GM23338 (cell line): Measurements from ENCODE around the gene AP3M1. TPM values are rescaled to one million over a fixed set of nuclear protein-coding genes. Genes with fewer than 3 reads are reported as not detected.

Experiments used
- ATAC-seq: fragments of 200-7000 bp; cut with Tn5 transposase; 3 replicates; pipeline ENCODE4 v1.9.1; 2020
- DNase-seq: peaks from one replicate; pipeline ENCODE4 v3.0.0-alpha.2; 2015; ENCODE audit warnings: low spot score
- H2AFZ ChIP-seq: fragments of 200-600 bp; sonication (generic); 2 replicates; pipeline ENCODE4 v1.8.0; 2016; ENCODE audit warnings: antibody characterized with exemption, mild to moderate bottlenecking, moderate library complexity
- H3F3A ChIP-seq: fragments of 200-600 bp; sonication (generic); replicated peaks from 2 replicates; pipeline ENCODE4 v1.8.0; 2017; ENCODE audit warnings: antibody characterized with exemption, mixed run types, low read depth
- H3K27ac ChIP-seq: fragments of 200-600 bp; sonication (generic); 2 replicates; pipeline ENCODE4 v1.6.1; 2016; ENCODE audit warnings: low read depth
- H3K27me3 ChIP-seq: fragments of 200-600 bp; sonication (generic); 2 replicates; pipeline ENCODE4 v1.8.0; 2016; ENCODE audit warnings: mild to moderate bottlenecking, mixed run types, moderate library complexity; ENCODE audit not compliant: insufficient read depth
- H3K36me3 ChIP-seq: fragments of 200-600 bp; sonication (generic); 2 replicates; pipeline ENCODE4 v1.8.0; 2016; ENCODE audit warnings: mild to moderate bottlenecking; ENCODE audit not compliant: insufficient read depth
- H3K4me1 ChIP-seq: fragments of 200-600 bp; sonication (generic); 2 replicates; pipeline ENCODE4 v1.8.0; 2016; ENCODE audit warnings: mild to moderate bottlenecking, moderate library complexity; ENCODE audit not compliant: insufficient read depth
- H3K4me2 ChIP-seq: fragments of 200-600 bp; sonication (generic); 2 replicates; pipeline ENCODE4 v1.7.1; 2017; ENCODE audit warnings: mixed run types
- H3K4me3 ChIP-seq: fragments of 200-600 bp; sonication (generic); 2 replicates; pipeline ENCODE4 v1.6.1; 2016; ENCODE audit warnings: mixed run types
- H3K79me2 ChIP-seq: fragments of 200-600 bp; sonication (generic); replicated peaks from 2 replicates; pipeline ENCODE4 v1.8.0; 2017; ENCODE audit warnings: mild to moderate bottlenecking; ENCODE audit not compliant: insufficient read depth
- H3K9me2 ChIP-seq: fragments of 200-600 bp; sonication (generic); 2 replicates; pipeline ENCODE4 v1.8.0; 2017; ENCODE audit not compliant: insufficient read depth
- H4K20me1 ChIP-seq: fragments of 200-600 bp; sonication (generic); replicated peaks from 2 replicates; pipeline ENCODE4 v1.8.0; 2017; ENCODE audit warnings: mild to moderate bottlenecking; ENCODE audit not compliant: insufficient read depth
- H3K27ac Mint-ChIP-seq: 2 replicates; pipeline ENCODE4 v1.8.0; 2020; ENCODE audit warnings: inconsistent platforms, mild to moderate bottlenecking, moderate library complexity, mixed read lengths
- H3K27me3 Mint-ChIP-seq: 3 replicates; pipeline ENCODE4 v1.8.0; 2022; ENCODE audit warnings: low read depth, mild to moderate bottlenecking, moderate library complexity, mixed read lengths, inconsistent platforms; ENCODE audit not compliant: insufficient read depth, poor library complexity
- H3K36me3 Mint-ChIP-seq: 3 replicates; pipeline ENCODE4 v1.8.0; 2021; ENCODE audit warnings: low read depth, mild to moderate bottlenecking, inconsistent platforms, moderate library complexity, mixed read lengths
- H3K4me1 Mint-ChIP-seq: 3 replicates; pipeline ENCODE4 v1.8.0; 2020; ENCODE audit warnings: mild to moderate bottlenecking, inconsistent platforms, mixed read lengths
- H3K4me3 Mint-ChIP-seq: 3 replicates; pipeline ENCODE4 v1.8.0; 2021; ENCODE audit warnings: moderate library complexity, mild to moderate bottlenecking, inconsistent platforms, mixed read lengths
- H3K9me3 Mint-ChIP-seq: 3 replicates; pipeline ENCODE4 v1.8.0; 2020; ENCODE audit warnings: moderate library complexity, mild to moderate bottlenecking, inconsistent platforms, mixed read lengths
- CREB1 ChIP-seq: fragments of 250-450 bp; sonication (Bioruptor Pico); IDR thresholded peaks from 2 replicates; pipeline ENCODE4 v1.5.0; 2020; ENCODE audit warnings: low read depth, mild to moderate bottlenecking, moderate library complexity
- CTCF ChIP-seq, 2 experiments: fragments of 200-600 bp in 1 of 2; sonication (generic) in 1 of 2; conservative IDR thresholded peaks; 2 replicates each; pipeline versions ENCODE4 v1.5.1 to v1.6.1; 2016 to 2017; ENCODE audit warnings: antibody characterized with exemption in 2 of 2, low read depth in 2 of 2, mild to moderate bottlenecking in 2 of 2, moderate library complexity in 1 of 2
- ETS1 ChIP-seq: IDR thresholded peaks from 2 replicates; pipeline ENCODE4 v1.6.1; 2016; ENCODE audit warnings: antibody characterized with exemption
- EZH2 ChIP-seq: fragments of 200-600 bp; sonication (generic); IDR thresholded peaks from one replicate; pipeline ENCODE4 v1.8.0; 2017; ENCODE audit warnings: antibody characterized with exemption, mild to moderate bottlenecking, low read depth; ENCODE audit not compliant: unreplicated experiment
- EZH2phosphoT487 ChIP-seq: fragments of 200-600 bp; sonication (generic); IDR thresholded peaks from one replicate; pipeline ENCODE4 v1.8.1; 2018; ENCODE audit warnings: antibody characterized with exemption; ENCODE audit not compliant: unreplicated experiment
- JUNB ChIP-seq: IDR thresholded peaks from one replicate; pipeline ENCODE4 v1.6.1; 2016; ENCODE audit warnings: antibody characterized with exemption; ENCODE audit not compliant: unreplicated experiment
- NANOG ChIP-seq: IDR thresholded peaks from 2 replicates; pipeline ENCODE4 v1.6.1; 2016; ENCODE audit warnings: antibody characterized with exemption, borderline replicate concordance
- POLR2AphosphoS5 ChIP-seq: IDR thresholded peaks from 2 replicates; pipeline ENCODE4 v1.6.1; 2016; ENCODE audit warnings: antibody characterized with exemption, low read depth
- REST ChIP-seq: IDR thresholded peaks from one replicate; pipeline ENCODE4 v1.6.1; 2018; ENCODE audit warnings: antibody characterized with exemption; ENCODE audit not compliant: unreplicated experiment
- ZNF114 ChIP-seq: fragments of 250-450 bp; sonication (Bioruptor Pico); IDR thresholded peaks from 2 replicates; pipeline ENCODE4 v1.5.0; 2020; ENCODE audit warnings: mild to moderate bottlenecking, moderate library complexity
- ZNF331 ChIP-seq: fragments of 250-450 bp; sonication (Bioruptor Pico); IDR thresholded peaks from 2 replicates; pipeline ENCODE4 v1.5.0; 2020; ENCODE audit warnings: low read depth, mild to moderate bottlenecking, moderate library complexity
- polyA plus RNA-seq: library from polyadenylated mRNA; unstranded; fragments of >200 nt; fragmentation: Nextera tagmentation; extraction: Ambion mirVana; gene quantifications from 2 replicates; pipeline ENCODE4 v1.2.1, GENCODE V29; 2016
- total RNA-seq: library from RNA; depleted of rRNA; stranded (reverse); fragments of >200 nt; shearing (Covaris generic); gene quantifications from 2 replicates; pipeline ENCODE4 v1.2.3, GENCODE V29; 2014

The AP3M1 gene
- total and polyA plus RNA-seq, 2 experiments from 2014 or later: 13.8 to 41.7 TPM

DNA sequence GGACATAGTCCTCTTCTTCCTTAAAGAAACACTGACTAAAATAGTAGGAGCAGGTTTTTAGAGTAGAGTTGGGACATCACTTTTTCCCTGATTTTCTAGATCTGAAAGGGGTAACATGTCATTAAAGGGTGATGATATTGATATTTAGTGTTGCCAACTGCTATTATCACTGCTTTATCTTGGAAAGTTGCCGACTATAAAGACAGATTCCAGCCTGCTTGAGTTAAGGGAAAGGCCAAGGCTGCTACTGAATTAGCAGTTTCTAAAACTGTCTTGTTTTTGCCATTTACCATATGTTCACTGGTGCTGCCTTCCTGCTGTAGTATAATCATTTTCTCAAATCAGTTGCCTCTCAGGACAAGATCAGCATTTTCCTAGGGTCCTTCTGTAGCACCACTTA is 29.7 kb downstream of the AP3M1 start:
- Histone ChIP-seq H3K27me3 (no peaks in the 10 kb centered on the region), H4K20me1 (peaks cover 15% of the 10 kb centered on the region), H3F3A (peaks cover 30% of the 10 kb centered on the region), H3K4me2 (no peak overlapping the region), H3K9me2 (no peaks in the 10 kb centered on the region), H3K27ac (peak overlapping the region; percentile 67; the same call in 1 of the 2 replicates), H3K79me2 (no peaks in the 10 kb centered on the region), H3K4me1 (no peaks in the 10 kb centered on the region; the same call in 1 of the 2 replicates), H2AFZ (no peak overlapping the region), H3K4me3 (no peak overlapping the region), H3K36me3 (peaks cover 55% of the 10 kb centered on the region)
- Mint-ChIP-seq H3K27me3 (peaks cover 2% of the 10 kb centered on the region), H3K27ac (no peak overlapping the region), H3K4me3 (no peak overlapping the region), H3K4me1 (no peaks in the 10 kb centered on the region), H3K9me3 (no peaks in the 10 kb centered on the region), H3K36me3 (peaks cover 75% of the 10 kb centered on the region)
- TF ChIP-seq ETS1 (no peak), CTCF (conservative IDR thresholded peaks at IDR 0.05; ENCODE audit: low read depth in 2 of 2) (no peak), REST (no peak), NANOG (no peak)
- ATAC-seq: no peak
- DNase-seq: no peak

DNA sequence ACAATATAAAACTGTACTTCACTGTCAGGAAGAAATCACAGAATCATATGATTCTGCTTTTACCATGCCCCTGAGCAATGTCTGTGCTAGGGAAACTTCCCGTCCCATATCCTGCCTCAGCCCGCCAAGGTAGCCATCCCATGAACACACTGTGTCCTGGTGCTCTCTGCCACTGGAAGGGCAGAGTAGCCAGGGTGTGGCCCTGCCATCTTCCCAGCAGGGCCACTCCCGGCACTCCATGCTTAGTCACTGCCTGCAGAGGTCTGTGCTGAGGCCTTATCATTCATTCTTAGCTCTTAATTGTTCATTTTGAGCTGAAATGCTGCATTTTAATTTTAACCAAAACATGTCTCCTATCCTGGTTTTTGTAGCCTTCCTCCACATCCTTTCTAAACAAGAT is 31.8 kb downstream of the AP3M1 start:
- Histone ChIP-seq H2AFZ (no peak overlapping the region), H3K27me3 (no peaks in the 10 kb centered on the region), H3K4me1 (no peaks in the 10 kb centered on the region), H3K79me2 (no peaks in the 10 kb centered on the region), H3K4me3 (no peak overlapping the region), H3K36me3 (peaks cover 56% of the 10 kb centered on the region), H4K20me1 (peaks cover 18% of the 10 kb centered on the region), H3K4me2 (no peak overlapping the region), H3K9me2 (no peaks in the 10 kb centered on the region), H3K27ac (peak overlapping the region; percentile 33; the same call in 1 of the 2 replicates), H3F3A (peaks cover 30% of the 10 kb centered on the region)
- DNase-seq (no peak), ATAC-seq (no peak)
- Mint-ChIP-seq H3K27me3 (peaks cover 7% of the 10 kb centered on the region), H3K4me3 (no peak overlapping the region), H3K4me1 (no peaks in the 10 kb centered on the region), H3K27ac (peak overlapping the region; percentile 55; the same call in 1 of the 2 replicates), H3K9me3 (no peaks in the 10 kb centered on the region), H3K36me3 (peaks cover 86% of the 10 kb centered on the region)
- TF ChIP-seq POLR2AphosphoS5 (no peak; the same call in 1 of the 2 replicates), ZNF331 (CRISPR knock-in tag) (no peak), NANOG (no peak), CTCF (conservative IDR thresholded peaks at IDR 0.05; ENCODE audit: low read depth in 2 of 2) (no peak), EZH2phosphoT487 (no peak), EZH2 (no peak), CREB1 (CRISPR knock-in tag) (no peak), JUNB (no peak), ZNF114 (CRISPR knock-in tag) (no peak), REST (no peak)
